A549 (cell line): ENCODE measurements around the gene GPRC5A. TPM values are rescaled to one million over a fixed set of nuclear protein-coding genes. Genes with fewer than 3 reads are reported as not detected.

Source experiments
- ATAC-seq, 2 experiments: fragments of 200-7000 bp in 1 of 2; fragments of >200 bp in 1 of 2; cut with Nextera tagmentation in 1 of 2; cut with Tn5 transposase in 1 of 2; 3 replicates each; pipeline versions ENCODE4 v1.8.0 to v1.9.1; 2018 to 2020; ENCODE audit warnings: mild to moderate bottlenecking in 1 of 2, moderate library complexity in 1 of 2
- CTCF ChIA-PET: fragments of 300-600 bp; sonication (Branson Sonifier 250); formaldehyde crosslinking; extraction: SDS; loops from one replicate; lab custom pipeline; 2021; ENCODE audit warnings: antibody characterized with exemption, inconsistent platforms; lab: Yijun Ruan, JAX
- POLR2A ChIA-PET: fragments of 350-600 bp; formaldehyde crosslinking; extraction: SDS; loops from one replicate; lab custom pipeline; 2021; ENCODE audit warnings: antibody characterized with exemption, inconsistent platforms; lab: Yijun Ruan, JAX
- DNase-seq, 2 experiments: peaks; one replicate each; pipeline versions ENCODE4 v3.0.0 to v3.0.0-alpha.2; 2011 to 2016; ENCODE audit warnings: low read depth in 1 of 2, low spot score in 1 of 2
- FAIRE-seq: peaks from 2 replicates; lab custom pipeline; 2011; peaks lifted over from hg19 to GRCh38; lab: Jason Lieb, UNC
- H3K27ac ChIP-seq, 2 experiments: fragments of >200 bp; sonication (Bioruptor Twin); formaldehyde crosslinking; 3 replicates each; pipeline ENCODE4 v1.5.1; 2016 to 2017
- H3K4me1 ChIP-seq: fragments of >200 bp; sonication (Bioruptor Twin); formaldehyde crosslinking; 3 replicates; pipeline ENCODE4 v1.6.1; 2016
- H3K4me2 ChIP-seq: fragments of >200 bp; sonication (Bioruptor Twin); formaldehyde crosslinking; 3 replicates; pipeline ENCODE4 v1.6.1; 2016
- H3K4me3 ChIP-seq: fragments of >200 bp; sonication (Bioruptor Twin); formaldehyde crosslinking; 3 replicates; pipeline ENCODE4 v1.5.1; 2016
- H3K9me3 ChIP-seq: fragments of >200 bp; sonication (Bioruptor Twin); formaldehyde crosslinking; 3 replicates; pipeline ENCODE4 v1.6.1; 2016
- ATOH8 ChIP-seq: fragments of 250-450 bp; sonication (Bioruptor Pico); IDR thresholded peaks from 2 replicates; pipeline ENCODE4 v1.5.0; 2020; ENCODE audit warnings: low read depth, mild to moderate bottlenecking, moderate library complexity
- CHD2 ChIP-seq: fragments of 150-350 bp; IDR thresholded peaks from 2 replicates; pipeline ENCODE4 v1.6.1; 2014; ENCODE audit warnings: low read length; ENCODE audit not compliant: partially characterized antibody
- CHD4 ChIP-seq: fragments of 200-600 bp; sonication (generic); IDR thresholded peaks from 2 replicates; pipeline ENCODE4 v1.6.1; 2016; ENCODE audit warnings: antibody characterized with exemption, mild to moderate bottlenecking, borderline replicate concordance
- EHF ChIP-seq: fragments of 250-450 bp; sonication (Bioruptor Pico); IDR thresholded peaks from 2 replicates; pipeline ENCODE4 v1.5.0; 2020; ENCODE audit warnings: mild to moderate bottlenecking
- EHMT2 ChIP-seq: fragments of 200-600 bp; sonication (generic); IDR thresholded peaks from 2 replicates; pipeline ENCODE4 v1.6.1; 2016; ENCODE audit warnings: antibody characterized with exemption, low read depth, mild to moderate bottlenecking, moderate library complexity
- ESRRA ChIP-seq: fragments of 150-350 bp; IDR thresholded peaks from 2 replicates; pipeline ENCODE4 v1.6.1; 2014; ENCODE audit warnings: mild to moderate bottlenecking, low read length, borderline replicate concordance
- FOSB ChIP-seq: fragments of 250-450 bp; sonication (Bioruptor Pico); IDR thresholded peaks from 2 replicates; pipeline ENCODE4 v1.5.0; 2020; ENCODE audit warnings: mild to moderate bottlenecking, moderate library complexity
- FOSL2 ChIP-seq, 2 experiments: fragments of 450-650 bp in 1 of 2; fragments of >200 bp in 1 of 2; sonication (Bioruptor Twin) in 1 of 2; formaldehyde crosslinking; IDR thresholded peaks; 2 replicates each; pipeline versions ENCODE4 v1.5.0 to v1.6.1; 2016 to 2020; ENCODE audit warnings: mild to moderate bottlenecking in 1 of 2, moderate library complexity in 1 of 2
- FOXS1 ChIP-seq: fragments of 250-450 bp; sonication (Bioruptor Pico); IDR thresholded peaks from 2 replicates; pipeline ENCODE4 v1.5.0; 2020; ENCODE audit warnings: mild to moderate bottlenecking, moderate library complexity
- GATA3 ChIP-seq: IDR thresholded peaks from 2 replicates; pipeline ENCODE4 v1.6.1; 2012; ENCODE audit warnings: borderline replicate concordance
- HES2 ChIP-seq: fragments of >200 bp; sonication (Bioruptor Twin); formaldehyde crosslinking; IDR thresholded peaks from 2 replicates; pipeline ENCODE4 v1.6.1; 2016
- HEYL ChIP-seq: fragments of 250-450 bp; sonication (Bioruptor Pico); IDR thresholded peaks from 2 replicates; pipeline ENCODE4 v1.8.0; 2021; ENCODE audit warnings: mild to moderate bottlenecking, moderate library complexity
- HOXA7 ChIP-seq: fragments of 250-450 bp; sonication (Bioruptor Pico); IDR thresholded peaks from 2 replicates; pipeline ENCODE4 v1.5.0; 2020; ENCODE audit warnings: mild to moderate bottlenecking, moderate library complexity
- HOXB5 ChIP-seq: fragments of 250-450 bp; sonication (Bioruptor Pico); IDR thresholded peaks from 2 replicates; pipeline ENCODE4 v1.5.0; 2020; ENCODE audit warnings: mild to moderate bottlenecking, moderate library complexity
- MAZ ChIP-seq: fragments of 150-350 bp; IDR thresholded peaks from 2 replicates; pipeline ENCODE4 v1.6.1; 2014; ENCODE audit warnings: antibody characterized with exemption, low read depth, low read length, borderline replicate concordance
- MYC ChIP-seq: IDR thresholded peaks from 2 replicates; pipeline ENCODE4 v1.6.1; 2012; ENCODE audit warnings: mild to moderate bottlenecking, inconsistent platforms, low read length, improper control_type of control experiment, borderline replicate concordance
- NFE2L2 ChIP-seq: fragments of 150-350 bp; conservative IDR thresholded peaks from 2 replicates; pipeline ENCODE4 v1.6.1; 2014; ENCODE audit warnings: low read length
- PHF8 ChIP-seq: fragments of 200-600 bp; sonication (generic); IDR thresholded peaks from 2 replicates; pipeline ENCODE4 v1.6.1; 2016; ENCODE audit warnings: low read depth, mild to moderate bottlenecking, antibody characterized with exemption, moderate library complexity, borderline replicate concordance
- POLR2A ChIP-seq: IDR thresholded peaks from 2 replicates; pipeline ENCODE4 v1.6.1; 2012; ENCODE audit warnings: mild to moderate bottlenecking, low read length
- POLR2AphosphoS2 ChIP-seq: conservative IDR thresholded peaks from 2 replicates; pipeline ENCODE4 v1.6.1; 2012; ENCODE audit warnings: low read length, improper control_type of control experiment, inconsistent platforms
- RARB ChIP-seq: fragments of 250-450 bp; sonication (Bioruptor Pico); IDR thresholded peaks from 2 replicates; pipeline ENCODE4 v1.8.0; 2021; ENCODE audit warnings: mild to moderate bottlenecking, moderate library complexity
- RCOR1 ChIP-seq: fragments of 150-350 bp; IDR thresholded peaks from 2 replicates; pipeline ENCODE4 v1.6.1; 2014; ENCODE audit warnings: antibody characterized with exemption, low read length, low read depth
- REST ChIP-seq: fragments of 200-600 bp; sonication (generic); IDR thresholded peaks from 2 replicates; pipeline ENCODE4 v1.6.1; 2016; ENCODE audit warnings: antibody characterized with exemption, mild to moderate bottlenecking, moderate library complexity
- SREBF2 ChIP-seq: fragments of 450-650 bp; IDR thresholded peaks from 2 replicates; pipeline ENCODE4 v1.6.1; 2014; ENCODE audit warnings: mild to moderate bottlenecking, moderate library complexity
- TP53 ChIP-seq: fragments of 250-450 bp; sonication (Bioruptor Pico); IDR thresholded peaks from 2 replicates; pipeline ENCODE4 v1.5.0; 2021; ENCODE audit warnings: mild to moderate bottlenecking, moderate library complexity
- ZSCAN20 ChIP-seq: fragments of 250-450 bp; sonication (Bioruptor Pico); IDR thresholded peaks from 2 replicates; pipeline ENCODE4 v1.8.0; 2022; ENCODE audit warnings: mild to moderate bottlenecking, moderate library complexity
- WGBS: methylation state at CpG from one replicate; pipeline ENCODE4 v1.1.6; 2017; ENCODE audit errors: missing lambda C conversion rate; 5-methylcytosine and 5-hydroxymethylcytosine counted together
- polyA plus RNA-seq, 4 experiments: library from polyadenylated mRNA; depleted of rRNA in 3 of 4; stranded (reverse); fragments of >200 nt; fragmentation: RNase III in 1 of 4; extraction: RNeasy Plus Mini Kit Qiagen cat#74134 plus additional on column Dnase treatment in 1 of 4; gene quantifications; 2 replicates in 3 of 4; 3 replicates in 1 of 4; pipeline ENCODE4 v1.2.3, GENCODE V29; 2011 to 2017

Gene GPRC5A
- polyA plus RNA-seq, 2 of the 4 experiments (the other 2 are of a cell fraction) = 173 to 296 TPM

- no peak for ATAC-seq
- Histone ChIP-seq H3K4me1 (peaks cover 74% of the 10 kb centered on the region), H3K9me3 (no peaks in the 10 kb centered on the region), H3K4me2 (no peak overlapping the region), H3K27ac (peak overlapping the region; percentile 85 to 90), H3K4me3 (no peak overlapping the region)
- ChIA-PET CTCF (interaction anchor here (0.8 to 2.1 kb wide), 3 partner anchors 11 to 44 kb away, joined by 3 to 15 read pairs (median 11); partner anchors contain the start of gene GPRC5A), POLR2A (interaction anchor here (1.5 to 1.6 kb wide), 2 partner anchors 11 to 93 kb away, joined by 5 to 8 read pairs; partner anchors contain the start of gene GPRC5A)
- no peak for TF ChIP-seq REST
- no peak for DNase-seq
- FAIRE-seq = no peak
- 94% methylated on average over 6 of the region's 6 CpGs for WGBS
These were observed 10.8 kb upstream of the GPRC5A start for GRCh38 chr12:12880537-12880936.

GRCh38 chr12:12881151-12881909, 10.0 kb upstream of the GPRC5A start:
- DNase-seq = peak in 1 of 2 experiments; percentile 90
- POLR2A ChIA-PET = interaction anchor here (1.5 to 2.0 kb wide), 2 partner anchors 10 kb away, joined by 5 to 8 read pairs; partner anchors contain the start of gene GPRC5A

GRCh38 chr12:12882288-12882687, 9.1 kb upstream of the GPRC5A start:
- DNase-seq = no peak
- no peaks in the 10 kb centered on the region for H3K9me3 ChIP-seq
- peak; percentile 4 to 27; a peak in 1 of 6 replicates for ATAC-seq
- H3K4me3 ChIP-seq = no peak overlapping the region
- peak overlapping the region; percentile 61 for H3K4me2 ChIP-seq
- peaks cover 79% of the 10 kb centered on the region for H3K4me1 ChIP-seq
- POLR2A ChIA-PET = interaction anchor here (2.0 kb wide), 1 partner anchor 9 kb away, joined by 5 read pairs; the partner anchor contains the start of gene GPRC5A
- CTCF ChIA-PET = interaction anchor here (0.8 kb wide), 1 partner anchor 9 kb away, joined by 6 read pairs; the partner anchor contains the start of gene GPRC5A
- WGBS = 92% methylated on average over 5 of the region's 5 CpGs
- no peak for FAIRE-seq
- peak overlapping the region; percentile 85 to 90 for H3K27ac ChIP-seq
- TF ChIP-seq HEYL (CRISPR knock-in tag) (no peak), ATOH8 (CRISPR knock-in tag) (no peak), RCOR1 (no peak), POLR2AphosphoS2 (no peak), SREBF2 (no peak), REST (no peak), ESRRA (no peak), EHMT2 (no peak), TP53 (CRISPR knock-in tag) (no peak), CHD2 (no peak), NFE2L2 (no peak), PHF8 (no peak), MAZ (no peak), RARB (no peak)

More at GRCh38 chr12:12881151-12881909, 10.0 kb upstream of the GPRC5A start:
- Histone ChIP-seq H3K4me2 (peak overlapping the region; percentile 61), H3K27ac (peak overlapping the region; percentile 85 to 90), H3K4me1 (peaks cover 81% of the 10 kb centered on the region), H3K4me3 (no peak overlapping the region), H3K9me3 (no peaks in the 10 kb centered on the region)
- ATAC-seq = peak in 1 of 2 experiments; percentile 58; a peak in 4 of 6 replicates
- FAIRE-seq = no peak
- 30% methylated on average over 11 of the region's 11 CpGs for whole genome bisulfite sequencing
- CTCF ChIA-PET = interaction anchor here (0.8 to 2.1 kb wide), 3 partner anchors 10 to 44 kb away, joined by 3 to 15 read pairs (median 6); partner anchors contain the start of gene GPRC5A
- TF ChIP-seq FOSB (CRISPR knock-in tag) (no peak), POLR2A (no peak), MAZ (no peak), ZSCAN20 (CRISPR knock-in tag) (peak; percentile 71; the same call in 1 of the 2 replicates), HES2 (no peak), EHF (peak; percentile 36; the same call in 1 of the 2 replicates), GATA3 (peak; percentile 55; the same call in 1 of the 2 replicates), PHF8 (no peak), MYC (no peak), FOSL2 (IDR thresholded peaks at IDR 0.05) (no peak), FOSL2 (CRISPR knock-in tag; IDR thresholded peaks at IDR 0.05) (peak; percentile 24; the same call in 1 of the 2 replicates), SREBF2 (no peak), HOXB5 (CRISPR knock-in tag) (no peak), FOXS1 (no peak), RCOR1 (no peak), HOXA7 (CRISPR knock-in tag) (no peak), RARB (no peak), CHD4 (no peak)
